H9 (cell line): Measurements from ENCODE around the gene SORBS1. TPM values are rescaled to one million over a fixed set of nuclear protein-coding genes. Genes with fewer than 3 reads are reported as not detected.
A peak's percentile ranks its signal among the peaks of the same experiment; 100 is the strongest.

Experiments used
- DNase-seq: peaks from one replicate; pipeline ENCODE4 v3.0.0-alpha.2; 2017
- H2AFZ ChIP-seq: one replicate; pipeline ENCODE4 v1.6.1; 2013; ENCODE audit warnings: mild to moderate bottlenecking, low read length, control low read depth, moderate library complexity
- H2AK5ac ChIP-seq: 2 replicates; pipeline ENCODE4 v1.6.1; 2013; ENCODE audit warnings: low read length, control low read depth, mixed read lengths; ENCODE audit not compliant: insufficient read length
- H2BK120ac ChIP-seq: one replicate; pipeline ENCODE4 v1.6.1; 2013; ENCODE audit warnings: low read depth, mild to moderate bottlenecking, low read length, control low read depth, inconsistent platforms; ENCODE audit not compliant: poor library complexity, severe bottlenecking
- H2BK12ac ChIP-seq: 2 replicates; pipeline ENCODE4 v1.6.1; 2013; ENCODE audit warnings: low read length, control low read depth, mixed read lengths, low read depth; ENCODE audit not compliant: insufficient read length
- H2BK15ac ChIP-seq: 2 replicates; pipeline ENCODE4 v1.6.1; 2013; ENCODE audit warnings: low read depth, low read length, control low read depth
- H2BK20ac ChIP-seq: one replicate; pipeline ENCODE4 v1.6.1; 2013; ENCODE audit warnings: low read depth, mild to moderate bottlenecking, low read length, control low read depth, inconsistent platforms; ENCODE audit not compliant: poor library complexity, severe bottlenecking
- H2BK5ac ChIP-seq: 2 replicates; pipeline ENCODE4 v1.6.1; 2013; ENCODE audit warnings: low read length, control low read depth, mixed read lengths; ENCODE audit not compliant: insufficient read length
- H3K14ac ChIP-seq: 2 replicates; pipeline ENCODE4 v1.6.1; 2013; ENCODE audit warnings: low read length, control low read depth; ENCODE audit not compliant: insufficient read depth
- H3K18ac ChIP-seq: 2 replicates; pipeline ENCODE4 v1.6.1; 2013; ENCODE audit warnings: low read depth, mild to moderate bottlenecking, mixed read lengths, low read length, control low read depth; ENCODE audit not compliant: insufficient read length
- H3K23ac ChIP-seq: 2 replicates; pipeline ENCODE4 v1.6.1; 2013; ENCODE audit warnings: low read length, control low read depth, mixed read lengths, low read depth; ENCODE audit not compliant: insufficient read length
- H3K23me2 ChIP-seq: 2 replicates; pipeline ENCODE4 v1.6.1; 2013; ENCODE audit warnings: low read depth, mild to moderate bottlenecking, mixed read lengths, low read length, control low read depth; ENCODE audit not compliant: insufficient read length, poor library complexity, severe bottlenecking
- H3K27ac ChIP-seq: 2 replicates; pipeline ENCODE4 v1.5.1; 2013; ENCODE audit warnings: low read length, control low read depth, mixed read lengths, low read depth; ENCODE audit not compliant: insufficient read length
- H3K27me3 ChIP-seq: 2 replicates; pipeline ENCODE4 v1.6.1; 2013; ENCODE audit warnings: low read length, control low read depth, inconsistent platforms; ENCODE audit not compliant: insufficient read depth
- H3K4ac ChIP-seq: 2 replicates; pipeline ENCODE4 v1.6.1; 2013; ENCODE audit warnings: low read depth, mild to moderate bottlenecking, control low read depth, inconsistent platforms, low read length, moderate library complexity
- H3K4me1 ChIP-seq: 2 replicates; pipeline ENCODE4 v1.6.1; 2013; ENCODE audit warnings: low read length, control low read depth, inconsistent platforms; ENCODE audit not compliant: insufficient read depth
- H3K4me2 ChIP-seq: 2 replicates; pipeline ENCODE4 v1.6.1; 2013; ENCODE audit warnings: low read length, control low read depth, mixed read lengths; ENCODE audit not compliant: insufficient read length, insufficient read depth
- H3K56ac ChIP-seq: 2 replicates; pipeline ENCODE4 v1.6.1; 2013; ENCODE audit warnings: low read depth, mild to moderate bottlenecking, mixed read lengths, low read length, control low read depth; ENCODE audit not compliant: insufficient read length
- H3K79me1 ChIP-seq: 2 replicates; pipeline ENCODE4 v1.6.1; 2013; ENCODE audit warnings: low read depth, mild to moderate bottlenecking, moderate library complexity, low read length, control low read depth, inconsistent platforms; ENCODE audit not compliant: insufficient read depth, poor library complexity, severe bottlenecking
- H3K79me2 ChIP-seq: 2 replicates; pipeline ENCODE4 v1.6.1; 2013; ENCODE audit warnings: low read length, control low read depth, inconsistent platforms; ENCODE audit not compliant: insufficient read depth
- H3K9ac ChIP-seq: 2 replicates; pipeline ENCODE4 v1.6.1; 2013; ENCODE audit warnings: low read length, control low read depth, mixed read lengths; ENCODE audit not compliant: insufficient read length; ENCODE audit errors: extremely low read depth
- H3K9me3 ChIP-seq: one replicate; pipeline ENCODE4 v1.6.1; 2013; ENCODE audit warnings: low read depth, low read length, inconsistent platforms; ENCODE audit not compliant: control insufficient read depth
- H3T11ph ChIP-seq: one replicate; pipeline ENCODE4 v1.6.1; 2013; ENCODE audit warnings: mild to moderate bottlenecking, low read length, control low read depth, inconsistent platforms
- H4K20me1 ChIP-seq: one replicate; pipeline ENCODE4 v1.6.1; 2013; ENCODE audit not compliant: control insufficient read depth, insufficient read length, insufficient read depth
- H4K5ac ChIP-seq: 2 replicates; pipeline ENCODE4 v1.6.1; 2013; ENCODE audit warnings: low read depth, mild to moderate bottlenecking, mixed read lengths, low read length, control low read depth; ENCODE audit not compliant: insufficient read length
- H4K8ac ChIP-seq: replicated peaks from 2 replicates; pipeline ENCODE4 v1.6.1; 2013; ENCODE audit warnings: low read length, control low read depth, mixed read lengths, low read depth; ENCODE audit not compliant: insufficient read length
- H4K91ac ChIP-seq: 2 replicates; pipeline ENCODE4 v1.6.1; 2013; ENCODE audit warnings: low read depth, mild to moderate bottlenecking, moderate library complexity, mixed read lengths, low read length, control low read depth; ENCODE audit not compliant: insufficient read length
- H3K27ac Mint-ChIP-seq, 3 experiments: 2 replicates in 2 of 3; 3 replicates in 1 of 3; pipeline ENCODE4 v1.8.0; 2020 to 2021; ENCODE audit warnings: mixed read lengths in 3 of 3, mild to moderate bottlenecking in 1 of 3, moderate library complexity in 1 of 3
- H3K27me3 Mint-ChIP-seq: 2 replicates; pipeline ENCODE4 v1.8.0; 2021; ENCODE audit warnings: low read depth, mild to moderate bottlenecking, moderate library complexity, mixed read lengths
- H3K36me3 Mint-ChIP-seq, 3 experiments: 2 replicates in 2 of 3; 3 replicates in 1 of 3; pipeline ENCODE4 v1.8.0; 2020 to 2021; ENCODE audit warnings: low read depth in 3 of 3, mixed read lengths in 3 of 3; ENCODE audit not compliant: insufficient read depth in 1 of 3
- H3K4me1 Mint-ChIP-seq, 2 experiments: 2 replicates each; pipeline ENCODE4 v1.8.0; 2020; ENCODE audit warnings: mixed read lengths in 2 of 2
- H3K4me3 Mint-ChIP-seq, 2 experiments: 2 replicates in 1 of 2; 3 replicates in 1 of 2; pipeline ENCODE4 v1.8.0; 2020 to 2021; ENCODE audit warnings: mild to moderate bottlenecking in 2 of 2, mixed read lengths in 2 of 2, moderate library complexity in 1 of 2
- H3K9me3 Mint-ChIP-seq, 2 experiments: 2 replicates in 1 of 2; 3 replicates in 1 of 2; pipeline ENCODE4 v1.8.0; 2020; ENCODE audit warnings: mild to moderate bottlenecking in 2 of 2, mixed read lengths in 2 of 2, moderate library complexity in 1 of 2
- CTCF ChIP-seq: fragments of 200-600 bp; sonication (generic); conservative IDR thresholded peaks from 3 replicates; pipeline ENCODE4 v1.8.0; 2021; ENCODE audit warnings: antibody characterized with exemption, mild to moderate bottlenecking
- WGBS: extraction: QIAGEN DNeasy Blood & Tissue Kit; methylation state at CpG from one replicate; pipeline ENCODE4 v1.1.7; 2013; ENCODE audit warnings: missing lambda C conversion rate, low lambda C conversion rate, mixed read lengths; ENCODE audit not compliant: insufficient read length; ENCODE audit errors: extremely low coverage; 5-methylcytosine and 5-hydroxymethylcytosine counted together
- total RNA-seq: library from RNA; stranded (reverse); gene quantifications from 2 replicates; pipeline ENCODE4 v1.2.1, GENCODE V29; 2021

SORBS1 gene
- total RNA-seq, 1 experiment from 2014 or later = 24.3 TPM

- H3K36me3 Mint-ChIP-seq = peaks cover 0 to 9% (median 8%) of the 10 kb centered on the region in 3 experiments; a peak in 3 of 7 replicates
- peaks cover 23% of the 10 kb centered on the region; the same call in 1 of the 2 replicates for H3K79me2 ChIP-seq
Measured at GRCh38 chr10:95276367-95277200, 284.6 kb downstream of the SORBS1 start.

More at GRCh38 chr10:95276367-95277200, 284.6 kb downstream of the SORBS1 start:
- Histone ChIP-seq H3K4me2 (no peak overlapping the region), H3K9me3 (no peaks in the 10 kb centered on the region), H4K5ac (no peak overlapping the region), H2BK15ac (no peak overlapping the region), H4K20me1 (no peaks in the 10 kb centered on the region), H3K14ac (no peak overlapping the region), H3K56ac (no peak overlapping the region), H2BK12ac (no peak overlapping the region), H3K79me1 (peaks cover 4% of the 10 kb centered on the region), H3K27me3 (no peaks in the 10 kb centered on the region), H3K23me2 (no peaks in the 10 kb centered on the region), H2AK5ac (no peak overlapping the region), H3K18ac (no peak overlapping the region), H2AFZ (no peak overlapping the region), H3T11ph (no peak overlapping the region), H2BK5ac (no peak overlapping the region), H3K4me1 (peaks cover 3% of the 10 kb centered on the region; the same call in 1 of the 2 replicates), H3K27ac (no peak overlapping the region), H4K8ac (no peak overlapping the region), H2BK120ac (no peak overlapping the region), H3K4ac (no peak overlapping the region), H4K91ac (no peak overlapping the region), H2BK20ac (no peak overlapping the region), H3K23ac (no peak overlapping the region), H3K9ac (no peak overlapping the region)
- Mint-ChIP-seq H3K4me1 (peaks cover 54 to 57% of the 10 kb centered on the region in 2 experiments), H3K27ac (peak overlapping the region in 1 of 3 experiments; percentile 65; a peak in 2 of 7 replicates), H3K9me3 (no peaks in the 10 kb centered on the region), H3K4me3 (no peak overlapping the region), H3K27me3 (no peaks in the 10 kb centered on the region)
- no peak for DNase-seq
- no peak for TF ChIP-seq CTCF
- WGBS = no CpG with 5 or more reads among the region's 8 CpGs
